Dermis blood vessel endothelial cell (primary cell): ENCODE measurements around the gene CCDC178. TPM values are rescaled to one million over a fixed set of nuclear protein-coding genes. Genes with fewer than 3 reads are reported as not detected.

ENCODE experiments used
- DNase-seq: peaks from one replicate; pipeline ENCODE4 v3.0.0; 2010
- total RNA-seq: library from RNA; depleted of rRNA; stranded (reverse); fragments of >200 nt; gene quantifications from 2 replicates; pipeline ENCODE4 v1.2.3, GENCODE V29; 2014

Gene CCDC178
- total RNA-seq, 1 donor from 2014 or later = 2.2 TPM

DNA sequence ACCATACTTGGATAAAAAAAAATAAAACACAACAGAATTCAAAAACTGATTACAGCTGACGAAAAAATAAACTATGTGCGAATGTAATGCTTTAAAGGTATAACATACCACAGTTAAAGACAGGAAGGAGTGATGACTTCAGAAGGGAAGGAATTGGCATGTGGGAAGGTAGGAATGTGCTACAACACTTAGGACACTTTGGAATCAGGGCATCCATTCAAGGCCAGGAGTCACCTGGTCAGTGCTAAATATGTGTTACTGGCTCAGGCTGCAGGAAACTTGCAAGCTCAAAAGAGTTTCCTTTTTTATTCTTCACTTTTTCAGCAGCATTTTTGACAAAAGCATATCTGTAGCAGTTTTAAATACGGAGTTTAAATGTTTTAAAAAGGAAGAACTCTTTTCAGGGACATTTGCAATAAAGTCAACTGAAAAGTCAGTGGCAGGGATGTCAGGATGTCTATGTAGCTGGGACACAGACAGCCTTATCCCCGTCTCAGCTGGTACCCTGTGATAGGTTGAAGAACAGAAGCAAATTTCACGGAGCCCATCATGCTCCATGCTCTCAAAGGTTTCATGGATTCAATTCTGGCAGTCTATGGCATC, 529.7 kb downstream of the CCDC178 start:
- no peak for DNase-seq

DNA sequence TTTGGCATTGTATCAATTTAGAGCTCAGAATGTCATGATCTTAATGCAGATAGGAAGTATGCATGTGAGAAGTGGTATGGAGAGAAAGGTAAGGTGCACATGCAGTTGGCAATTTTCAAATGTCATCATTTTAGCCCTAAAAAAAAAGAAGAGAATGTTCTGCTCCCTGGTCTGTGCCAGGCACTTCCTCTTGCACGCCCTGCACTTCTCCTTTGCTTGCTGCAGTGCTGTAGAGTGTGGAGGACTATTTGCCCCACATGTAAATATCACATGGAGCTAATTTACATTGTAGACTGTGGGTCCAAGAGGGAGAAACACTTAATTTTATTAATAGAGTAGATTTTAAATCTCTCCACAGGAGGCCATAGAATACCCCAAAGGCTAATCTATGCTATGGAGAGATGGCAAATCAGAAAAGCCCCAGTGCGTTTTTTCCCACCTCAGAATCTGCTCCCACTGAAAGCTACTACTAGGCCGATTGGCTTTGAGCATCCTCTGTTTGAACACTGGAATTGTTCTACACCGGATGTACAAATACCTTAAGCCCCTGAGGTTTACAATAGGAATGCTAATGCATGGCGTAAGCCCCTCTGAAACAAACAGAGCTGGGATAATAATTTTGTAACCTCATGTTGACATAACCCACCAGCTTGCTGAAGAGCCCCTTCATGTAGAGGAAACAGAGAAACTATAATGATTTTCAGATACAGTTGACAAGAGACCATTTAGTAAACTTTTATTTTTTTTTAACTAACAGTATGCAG, 530.5 kb downstream of the CCDC178 start:
- no peak for DNase-seq

DNA sequence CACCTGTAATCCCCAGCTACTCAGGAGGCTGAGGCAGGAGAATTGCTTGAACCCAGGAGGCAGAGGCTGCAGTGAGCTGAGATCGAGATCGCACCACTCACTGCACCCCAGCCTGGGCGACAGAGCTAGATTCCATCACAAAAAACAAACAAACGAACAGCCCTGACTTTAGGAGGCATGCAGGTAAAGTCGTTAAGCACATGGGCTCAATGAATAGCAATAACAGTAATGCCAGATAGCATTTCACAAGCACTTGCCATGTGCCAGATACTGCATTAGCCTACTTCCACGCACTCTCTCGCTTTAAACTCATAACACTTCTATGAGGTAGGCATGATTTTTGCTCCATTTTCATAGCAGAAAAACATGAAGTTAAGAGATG, 532.1 kb downstream of the CCDC178 start:
- DNase-seq = no peak

DNA sequence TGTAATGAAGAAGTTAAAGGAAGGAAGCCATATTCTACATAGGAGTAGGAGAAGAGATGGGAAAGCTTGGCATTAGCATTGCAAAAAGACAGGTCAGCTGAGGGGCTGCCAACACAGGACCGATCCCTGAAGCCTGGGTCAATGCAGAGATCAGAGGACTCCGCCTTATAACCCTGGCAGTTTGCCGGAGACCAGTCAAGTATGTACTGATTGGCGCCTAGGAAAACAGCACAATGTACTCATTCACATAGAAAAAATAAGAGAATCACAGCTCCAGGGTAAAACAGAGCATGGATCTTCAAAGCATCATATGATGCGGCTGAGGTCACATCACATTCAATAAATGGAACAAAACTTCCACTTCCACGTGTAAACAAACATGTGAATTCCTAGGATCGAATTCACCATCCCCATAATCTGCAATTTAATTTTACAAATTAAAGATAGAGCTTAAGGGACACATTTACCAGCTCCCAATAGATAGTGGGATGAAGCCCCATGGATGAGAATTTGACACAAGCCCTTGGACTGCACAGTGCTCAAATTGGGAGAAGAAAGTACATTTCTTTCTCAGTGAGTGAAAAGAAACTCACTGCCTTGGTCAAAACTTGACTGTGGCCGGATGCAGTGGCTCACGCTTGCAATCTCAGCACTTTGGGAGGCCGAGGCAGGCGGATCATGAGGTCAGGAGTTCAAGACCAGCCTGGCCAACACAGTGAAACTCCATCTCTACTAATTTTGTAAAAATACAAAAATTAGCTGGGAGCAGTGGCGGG, 532.7 kb downstream of the CCDC178 start:
- no peak for DNase-seq

DNA sequence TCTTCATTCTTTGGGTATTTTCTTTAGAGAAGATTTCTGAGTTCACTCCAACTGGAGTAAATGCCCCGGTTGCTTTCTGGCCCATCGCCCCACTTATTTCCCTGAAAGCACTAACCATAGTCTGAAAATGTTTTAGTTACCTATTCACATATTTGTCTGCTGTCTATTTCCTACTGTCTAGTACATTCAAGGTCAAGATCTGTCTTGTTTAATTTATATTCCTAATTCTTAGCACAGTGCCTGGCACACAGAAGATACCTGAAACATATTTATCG, 533.3 kb downstream of the CCDC178 start:
- no peak for DNase-seq

DNA sequence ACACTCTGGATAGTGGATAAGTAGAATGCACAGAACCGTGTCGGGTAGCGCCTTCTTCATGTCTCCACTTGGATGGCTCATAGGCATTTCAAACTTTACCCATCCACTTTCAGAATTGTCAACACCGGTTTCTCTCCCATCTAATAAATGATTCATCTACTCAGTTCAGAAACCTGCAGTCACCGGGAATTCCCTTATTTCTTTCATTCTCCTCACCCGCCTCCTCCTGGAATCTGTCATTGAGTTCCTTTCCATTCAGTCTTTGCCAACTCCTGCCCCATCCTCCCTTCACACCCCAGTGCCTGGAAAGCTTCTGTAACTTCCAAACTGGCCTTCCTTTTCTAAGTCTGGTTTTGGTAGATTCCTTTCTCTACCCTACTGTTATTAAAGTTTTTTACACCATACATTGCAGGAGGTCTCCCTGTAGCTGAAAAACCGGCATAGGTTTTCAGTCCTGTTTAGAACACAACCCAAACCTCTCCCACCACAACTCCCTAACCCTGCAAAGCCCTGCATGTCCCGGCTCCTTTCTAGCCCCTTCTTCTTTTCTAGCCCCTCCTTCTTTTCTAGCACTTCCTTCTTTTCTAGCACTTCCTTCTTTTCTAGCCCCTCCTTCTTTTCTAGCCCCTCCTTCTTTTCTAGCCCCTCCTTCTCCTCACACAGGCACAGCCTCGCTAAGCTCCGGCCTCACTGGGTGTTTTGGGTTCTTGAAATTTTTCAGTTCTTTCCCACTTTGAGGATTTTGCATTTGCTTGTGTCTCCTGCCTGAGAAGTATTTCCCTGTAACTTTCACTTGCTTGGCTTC, 533.8 kb downstream of the CCDC178 start:
- no peak for DNase-seq

DNA sequence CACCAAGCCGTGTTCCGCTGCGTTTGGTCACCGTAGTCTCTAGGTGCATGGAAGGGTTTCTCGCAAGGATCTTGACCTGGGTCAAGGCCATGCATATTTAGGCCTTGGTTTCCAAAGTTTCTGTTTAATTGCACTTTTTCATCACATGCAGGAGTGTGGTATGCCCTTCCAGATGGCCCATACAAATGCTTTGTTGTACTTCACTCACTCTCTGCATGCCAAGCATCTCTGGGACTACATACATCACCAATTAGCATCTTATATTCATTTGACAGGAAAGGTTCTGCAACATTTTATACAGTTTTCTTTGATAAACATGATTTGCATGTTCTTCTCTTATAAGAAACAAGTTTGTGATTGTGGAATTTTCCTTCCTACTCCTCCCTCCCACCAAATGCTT, 534.9 kb downstream of the CCDC178 start:
- no peak for DNase-seq

DNA sequence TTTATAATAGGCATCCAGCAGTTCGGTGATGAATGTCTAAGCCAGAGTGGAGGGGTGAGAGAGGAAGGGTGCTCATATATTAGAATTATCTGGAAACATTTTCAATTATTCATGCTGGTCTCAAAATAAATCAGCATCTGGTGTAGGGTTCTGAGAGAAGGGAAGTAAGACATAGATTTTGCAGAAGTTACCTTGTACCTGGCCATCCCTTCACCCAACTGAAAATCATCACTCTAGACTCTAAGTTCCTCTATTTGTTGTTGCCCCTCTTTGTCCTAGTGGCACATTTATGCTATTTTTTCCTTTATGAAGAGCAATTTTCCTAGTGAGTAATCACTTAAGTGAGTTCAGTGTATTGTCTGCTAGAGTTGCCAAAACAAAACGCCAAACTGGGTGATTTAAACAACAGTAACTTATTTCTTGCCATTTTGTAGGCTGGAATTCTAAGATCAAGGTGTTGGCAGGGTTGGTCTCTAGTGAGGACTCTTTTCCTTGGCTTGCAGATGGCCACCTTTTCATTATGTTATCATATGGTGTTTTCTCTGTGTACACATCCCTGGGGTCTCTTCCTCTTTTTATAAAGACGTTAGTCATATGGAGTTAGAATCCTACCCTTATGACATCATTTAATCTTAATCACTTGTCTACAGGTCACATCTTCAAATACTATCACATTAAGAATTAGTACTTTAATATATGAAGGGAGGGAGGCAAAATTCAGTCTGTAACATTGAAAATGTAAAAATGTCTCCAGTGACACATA, 537.8 kb downstream of the CCDC178 start:
- DNase-seq = no peak

DNA sequence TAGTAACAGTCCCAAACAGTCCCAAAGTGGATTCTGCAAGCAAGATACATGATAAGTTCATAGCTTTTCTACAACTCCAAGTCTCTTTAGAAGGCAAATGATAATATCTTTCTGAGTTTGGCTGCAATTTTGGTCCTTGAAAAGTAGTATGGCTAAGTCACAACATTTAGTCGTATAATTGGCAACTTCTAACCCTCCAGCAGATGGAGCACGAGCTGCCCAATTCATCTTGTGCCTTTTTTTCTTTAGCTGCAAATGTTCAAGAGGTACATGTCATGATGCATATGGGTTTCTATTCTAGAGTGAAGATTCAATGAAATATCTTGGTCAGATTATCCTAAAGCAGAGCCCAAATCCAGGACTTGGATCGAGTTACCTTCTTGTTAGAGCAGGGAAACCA, 540.7 kb downstream of the CCDC178 start:
- peak; percentile 28 for DNase-seq

DNA sequence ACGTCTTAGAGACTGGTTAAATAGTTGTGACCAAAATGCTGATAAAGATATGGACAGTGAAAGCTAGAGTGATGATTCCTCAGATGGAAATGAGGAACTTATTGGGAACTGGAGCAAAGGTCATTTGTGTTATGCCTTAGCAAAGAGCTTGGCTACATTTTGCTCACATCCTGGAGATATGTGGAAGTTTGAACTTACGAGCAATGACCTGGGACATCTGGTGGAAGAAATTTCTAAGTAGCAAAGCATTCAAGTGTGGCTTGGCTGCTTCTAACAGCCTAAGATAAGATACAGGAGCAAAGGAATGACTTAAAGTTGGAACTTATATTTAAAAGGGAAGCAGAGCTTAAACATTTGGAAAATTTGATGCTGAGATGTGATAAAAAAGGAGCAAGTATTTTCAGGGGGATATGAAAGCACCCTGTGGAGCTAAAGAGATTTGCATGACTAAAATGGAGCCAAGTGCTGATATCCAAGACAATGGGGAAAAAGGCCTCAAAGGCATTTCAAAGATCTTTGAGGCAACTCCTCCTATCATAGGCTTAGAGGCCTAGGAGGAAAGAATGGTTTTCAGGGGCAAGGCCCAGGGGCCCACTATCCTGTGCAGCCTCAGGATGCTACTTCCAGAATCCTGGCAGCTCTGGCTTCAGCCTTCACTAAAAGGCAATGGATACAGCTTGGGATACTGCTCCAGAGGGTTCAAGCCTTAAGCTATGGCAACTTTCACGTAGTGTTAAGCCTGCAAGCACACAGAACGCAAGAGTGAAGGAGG, 543.6 kb downstream of the CCDC178 start:
- DNase-seq = no peak

DNA sequence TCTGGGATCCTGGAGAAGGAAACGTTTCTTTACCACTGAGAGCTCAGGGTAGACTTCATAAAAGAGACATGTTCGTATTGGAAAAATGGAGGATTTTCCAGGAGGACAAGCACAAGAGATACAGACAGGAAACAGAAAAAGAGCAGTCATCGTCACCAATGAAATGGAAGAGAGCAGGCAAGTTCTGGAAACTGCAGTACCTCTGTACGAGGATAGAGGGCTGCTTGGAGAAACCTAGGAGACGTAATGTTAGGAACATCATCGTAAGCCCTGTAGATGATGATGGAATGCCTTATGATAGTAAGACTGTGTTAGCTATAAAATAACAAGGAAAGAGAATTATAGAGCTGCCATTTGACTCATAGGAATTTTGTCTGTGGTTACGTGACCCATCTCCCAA, 546.6 kb downstream of the CCDC178 start:
- peak; percentile 4 for DNase-seq

DNA sequence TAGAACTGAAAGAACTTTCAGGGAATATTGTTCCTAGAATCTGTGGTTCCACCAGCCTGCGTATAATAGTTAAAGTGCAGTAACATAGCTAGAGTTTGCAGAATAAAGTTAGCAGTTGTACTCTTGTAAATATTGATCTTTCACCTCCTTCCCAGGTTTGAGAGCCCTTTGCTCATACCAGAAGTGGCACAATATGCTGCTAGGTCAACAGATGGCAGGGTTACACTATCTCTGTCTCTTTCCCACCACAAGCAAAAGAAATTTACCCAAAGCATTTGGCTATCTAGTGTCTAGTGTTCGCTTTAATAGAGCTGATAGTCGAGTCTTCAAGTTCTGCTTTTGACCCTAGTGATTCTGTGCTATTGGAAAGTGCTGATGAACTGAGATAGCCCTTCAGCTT, 548.7 kb downstream of the CCDC178 start:
- DNase-seq = peak; percentile 4

DNA sequence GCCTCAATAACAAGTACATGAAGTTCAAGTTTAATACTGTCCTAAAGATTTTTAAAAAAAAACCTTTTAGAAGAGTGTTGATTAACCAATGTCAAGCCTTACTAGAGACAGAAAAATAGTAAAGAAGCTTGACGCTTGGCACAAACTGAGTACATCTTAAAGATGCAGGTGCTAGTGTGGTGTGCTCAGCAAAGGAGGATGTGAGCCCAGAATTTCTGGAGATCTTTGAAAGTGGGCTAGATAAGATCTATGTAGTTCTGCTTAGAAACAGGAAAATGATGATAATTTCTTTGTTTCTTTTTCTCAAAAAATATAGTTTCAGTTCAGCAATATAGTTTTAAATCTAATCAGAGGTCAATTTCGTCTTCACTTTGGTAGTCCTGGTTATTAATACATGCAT, 549.4 kb downstream of the CCDC178 start:
- DNase-seq = no peak

DNA sequence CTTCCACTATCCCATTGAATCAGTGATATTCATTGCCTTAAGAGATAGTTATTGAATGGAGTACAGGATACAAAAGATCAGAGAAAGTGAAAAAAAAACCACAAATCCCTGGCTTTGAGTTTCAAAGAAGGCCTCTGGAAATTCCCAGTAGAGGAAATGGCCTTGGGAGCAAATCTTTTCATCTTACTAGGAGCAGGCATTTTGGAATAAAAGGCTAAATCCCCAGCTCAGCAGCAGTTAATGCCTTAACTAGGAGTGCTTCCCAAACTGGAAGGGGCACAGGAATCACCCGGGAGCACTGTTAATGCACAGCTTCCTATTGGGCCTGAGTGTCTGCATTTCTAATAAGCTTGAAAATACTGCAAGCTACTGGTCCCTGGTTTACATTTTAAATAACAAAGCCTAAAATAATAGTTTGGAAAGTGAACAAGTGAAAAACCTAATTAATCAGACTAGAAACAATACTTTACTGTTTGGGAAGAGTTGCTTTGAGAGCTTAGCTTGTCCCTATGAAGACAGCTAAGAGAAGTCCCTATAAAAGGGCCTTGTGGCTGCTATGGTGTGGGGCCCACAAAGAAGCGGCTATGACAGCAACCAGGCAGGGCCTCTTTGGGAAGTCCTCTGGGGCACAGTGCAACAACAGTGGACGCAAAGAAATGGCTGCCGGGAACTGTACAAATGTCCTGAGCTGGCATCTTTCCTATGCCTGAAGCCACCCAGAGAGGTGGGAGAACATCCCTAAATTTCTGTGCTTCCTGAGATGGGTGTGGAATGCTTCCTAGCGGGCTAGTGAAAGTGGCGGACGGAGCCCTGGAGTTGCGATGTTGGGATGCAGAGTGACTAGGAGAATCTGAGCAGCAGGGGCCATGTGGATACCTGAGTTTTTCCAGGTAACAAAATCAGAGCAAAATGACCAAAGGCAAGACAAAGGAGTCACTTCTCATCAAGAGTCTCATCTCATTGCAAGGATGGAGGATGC, 550.6 kb downstream of the CCDC178 start:
- DNase-seq = no peak

DNA sequence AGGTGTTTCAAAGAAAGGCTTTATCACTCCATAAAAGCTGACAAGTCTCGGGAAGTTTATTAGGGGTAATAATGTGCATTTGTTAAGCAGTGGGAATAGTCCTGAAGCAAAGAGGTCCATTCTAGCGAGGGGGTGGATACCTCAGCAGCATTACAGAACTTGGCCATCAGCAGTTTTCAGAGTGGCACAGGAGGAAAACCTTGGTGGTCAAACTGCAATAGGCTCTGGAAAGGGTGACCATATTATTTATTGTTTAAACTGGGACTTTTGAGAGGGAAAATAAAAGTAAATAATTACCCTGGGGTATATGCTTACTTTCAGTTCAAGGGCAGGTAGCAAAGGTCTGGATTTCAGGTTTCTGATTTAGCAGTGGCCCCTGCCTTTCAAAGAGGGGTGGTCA, 552.2 kb downstream of the CCDC178 start:
- DNase-seq = no peak

Other genes starting within 250 kb of the CCDC178 start
- gene ASXL3, start 137.5 kb upstream of the CCDC178 start, total RNA-seq = 0.05 TPM in 1 of 2 replicates, not detected in the other